Measurements from ENCODE around the gene JPH2.
A peak's percentile ranks its signal among the peaks of the same experiment; 100 is the strongest.
"Not testable (repeated sequence)": the region's sequence is repeated elsewhere in the genome, so short reads cannot be mapped to it uniquely, and the experiment has no call there.

JPH2 gene

GRCh38 chr20:44187054-44187771 is at the start of gene JPH2:
Gene JPH2 (minus strand): TSS chr20:44187188. CDS start chr20:44186705, 483 bp downstream.
- peak; percentile 20 for DNase-seq

GRCh38 chr20:44235702-44236101 is 48.7 kb upstream of the JPH2 start:
- DNase-seq = no peak

- no peak for DNase-seq
These were observed 47.8 kb upstream of the JPH2 start for GRCh38 chr20:44234566-44235317.

- DNase-seq = no peak
These were observed 46.5 kb upstream of the JPH2 start for GRCh38 chr20:44233436-44234016.

GRCh38 chr20:44232469-44232856 is 45.5 kb upstream of the JPH2 start:
- DNase-seq = not testable (repeated sequence)

- DNase-seq = no peak
These were observed 44.9 kb upstream of the JPH2 start for GRCh38 chr20:44231713-44232468.

- no peak for DNase-seq
These were observed 44.2 kb upstream of the JPH2 start for GRCh38 chr20:44231193-44231592.

- no peak for DNase-seq
These were observed 41.7 kb upstream of the JPH2 start for GRCh38 chr20:44228465-44229258.

- no peak for DNase-seq
These were observed 37.6 kb upstream of the JPH2 start for GRCh38 chr20:44224637-44225036.

- DNase-seq = no peak
These were observed 36.7 kb upstream of the JPH2 start for GRCh38 chr20:44223721-44224120.

GRCh38 chr20:44222633-44223368 is 35.8 kb upstream of the JPH2 start:
- DNase-seq = no peak

GRCh38 chr20:44222027-44222426 is 35.0 kb upstream of the JPH2 start:
- no peak for DNase-seq

GRCh38 chr20:44221368-44221954 is 34.5 kb upstream of the JPH2 start:
- DNase-seq = no peak

- DNase-seq = no peak
These were observed 32.8 kb upstream of the JPH2 start for GRCh38 chr20:44219791-44220190.

GRCh38 chr20:44219170-44219730 is 32.3 kb upstream of the JPH2 start:
- no peak for DNase-seq

GRCh38 chr20:44218446-44218845 is 31.5 kb upstream of the JPH2 start:
- no peak for DNase-seq

GRCh38 chr20:44217342-44218092 is 30.5 kb upstream of the JPH2 start:
- peak; percentile 50 for DNase-seq

GRCh38 chr20:44215125-44215524 is 28.1 kb upstream of the JPH2 start:
- DNase-seq = peak; percentile 66

- no peak for DNase-seq
These were observed 25.8 kb upstream of the JPH2 start for GRCh38 chr20:44212792-44213191.

All from MV-4-11 (cell line).